ENCODE data around the gene DOCK11. TPM values are rescaled to one million over a fixed set of nuclear protein-coding genes. Genes with fewer than 3 reads are reported as not detected.

DOCK11 gene
- total and polyA plus RNA-seq, 2 donors (not counting 3 experiments of a cell fraction or from before 2014, with no cell fraction given), result 0.37 to 0.86 TPM

- H3K4me1 ChIP-seq (ENCODE audit: control insufficient read depth, extremely low read depth, insufficient read depth, low read length), result no peaks in the 10 kb centered on the region
- TF ChIP-seq JUN (IDR thresholded peaks at IDR 0.05; ENCODE audit: borderline replicate concordance, insufficient read depth, insufficient read length, low read depth), result no peak
- TF ChIP-seq POLR2AphosphoS5 (IDR thresholded peaks at IDR 0.05; ENCODE audit: insufficient read depth, low read depth, low read length), result no peak
- TF ChIP-seq, protein P1, sequence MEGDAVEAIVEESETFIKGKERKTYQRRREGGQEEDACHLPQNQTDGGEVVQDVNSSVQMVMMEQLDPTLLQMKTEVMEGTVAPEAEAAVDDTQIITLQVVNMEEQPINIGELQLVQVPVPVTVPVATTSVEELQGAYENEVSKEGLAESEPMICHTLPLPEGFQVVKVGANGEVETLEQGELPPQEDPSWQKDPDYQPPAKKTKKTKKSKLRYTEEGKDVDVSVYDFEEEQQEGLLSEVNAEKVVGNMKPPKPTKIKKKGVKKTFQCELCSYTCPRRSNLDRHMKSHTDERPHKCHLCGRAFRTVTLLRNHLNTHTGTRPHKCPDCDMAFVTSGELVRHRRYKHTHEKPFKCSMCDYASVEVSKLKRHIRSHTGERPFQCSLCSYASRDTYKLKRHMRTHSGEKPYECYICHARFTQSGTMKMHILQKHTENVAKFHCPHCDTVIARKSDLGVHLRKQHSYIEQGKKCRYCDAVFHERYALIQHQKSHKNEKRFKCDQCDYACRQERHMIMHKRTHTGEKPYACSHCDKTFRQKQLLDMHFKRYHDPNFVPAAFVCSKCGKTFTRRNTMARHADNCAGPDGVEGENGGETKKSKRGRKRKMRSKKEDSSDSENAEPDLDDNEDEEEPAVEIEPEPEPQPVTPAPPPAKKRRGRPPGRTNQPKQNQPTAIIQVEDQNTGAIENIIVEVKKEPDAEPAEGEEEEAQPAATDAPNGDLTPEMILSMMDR (IDR thresholded peaks at IDR 0.05; ENCODE audit: extremely low read depth in 1 of 2, insufficient read depth in 1 of 2, low read depth in 1 of 2, low read length in 2 of 2), result no peak
- no peak for TF ChIP-seq EZH2 (IDR thresholded peaks at IDR 0.05; ENCODE audit: borderline replicate concordance, low read depth, low read length, severe bottlenecking)
- no peak for TF ChIP-seq POLR2A (IDR thresholded peaks at IDR 0.05; ENCODE audit: low read depth, low read length)
- TF ChIP-seq, protein P2, sequence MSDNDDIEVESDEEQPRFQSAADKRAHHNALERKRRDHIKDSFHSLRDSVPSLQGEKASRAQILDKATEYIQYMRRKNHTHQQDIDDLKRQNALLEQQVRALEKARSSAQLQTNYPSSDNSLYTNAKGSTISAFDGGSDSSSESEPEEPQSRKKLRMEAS (IDR thresholded peaks at IDR 0.05; ENCODE audit: insufficient read depth, insufficient read length), result no peak
- TF ChIP-seq GATA2 (IDR thresholded peaks at IDR 0.05; ENCODE audit: insufficient read depth, insufficient read length, low read depth, low read length), result no peak
- no peak for TF ChIP-seq FOS (IDR thresholded peaks at IDR 0.05; ENCODE audit: borderline replicate concordance, insufficient read depth, low read length)
- no peak for TF ChIP-seq MYC (IDR thresholded peaks at IDR 0.05; ENCODE audit: low read depth, low read length)
- no peak overlapping the region for H3K27ac ChIP-seq (ENCODE audit: insufficient read depth, low read depth, low read length)
- intact Hi-C loops (cut with micrococcal nuclease), result no loop called here
- no peaks in the 10 kb centered on the region for H3K27me3 ChIP-seq (ENCODE audit: control insufficient read depth in 2 of 2, insufficient read depth in 2 of 2, low read length in 2 of 2)
- H3K9ac ChIP-seq (replicated peaks; ENCODE audit: extremely low read depth, insufficient read depth, low read length), result no peak overlapping the region
- DNase-seq (ENCODE audit: low read depth, low spot score) (no peak), FAIRE-seq (no peak)
- no TSS peak for BruUV-seq (replicated peaks)
- no peaks in the 10 kb centered on the region for H4K20me1 ChIP-seq (replicated peaks; ENCODE audit: control insufficient read depth, extremely low read depth, insufficient read depth, low read length)
- H2AFZ ChIP-seq (ENCODE audit: low read depth, low read length), result no peak overlapping the region
- no peak overlapping the region for H3K4me2 ChIP-seq (ENCODE audit: insufficient read depth, low read length)
- POLR2A ChIA-PET, result no interaction called here
- H3K36me3 ChIP-seq (ENCODE audit: control insufficient read depth in 2 of 2, extremely low read depth in 1 of 2, insufficient read depth in 2 of 2, low read length in 2 of 2), result no peaks in the 10 kb centered on the region
- H3K79me2 ChIP-seq (ENCODE audit: control insufficient read depth, insufficient read depth, low read length), result no peaks in the 10 kb centered on the region
- no peaks in the 10 kb centered on the region for H3K9me3 ChIP-seq (replicated peaks; ENCODE audit: control insufficient read depth, insufficient read depth, low read length)
- CTCF ChIA-PET, result no interaction called here
- no peak overlapping the region for H3K4me3 ChIP-seq (replicated peaks in 1 of 3; ENCODE audit: insufficient read depth in 1 of 3, low read depth in 1 of 3, low read length in 3 of 3)
- dilution Hi-C loops (cut with MboI; ENCODE audit: extremely low pct_ligation_motif_present, low sequenced_read_pairs), result no loop called here
- H3K9me1 ChIP-seq (replicated peaks; ENCODE audit: control insufficient read depth, extremely low read depth, insufficient read depth, low read length), result no peaks in the 10 kb centered on the region
Observed at GRCh38 chrX:118558926-118559325, 63.3 kb downstream of the DOCK11 start.
